NCI-H748 treated with DMSO at 0.1 percent for 48 hours (cell line): ENCODE measurements around the gene PI3.

ENCODE experiments used
- DNase-seq: peaks from one replicate; lab custom pipeline; 2025; lab: John Stamatoyannopoulos, UW

Gene PI3

DNA sequence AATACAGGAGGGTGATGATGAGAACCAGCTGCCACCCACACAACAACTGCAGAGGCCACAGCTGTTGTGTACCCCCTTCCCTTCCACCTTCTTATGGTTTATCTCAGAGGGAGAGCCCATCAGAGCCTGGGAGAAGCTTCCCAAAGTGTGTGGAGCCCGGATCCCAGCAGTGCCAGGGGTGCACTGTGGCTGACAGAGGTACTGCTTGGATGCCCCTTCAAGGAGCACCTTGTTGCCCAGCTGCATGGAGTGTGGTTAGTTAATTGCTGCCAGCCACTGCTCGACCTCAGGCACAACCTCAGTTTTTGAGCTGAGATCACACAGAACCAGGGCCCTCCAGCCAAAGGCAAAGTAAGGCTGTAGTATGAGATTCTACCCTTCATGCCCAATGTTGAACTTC, 13.0 kb downstream of the PI3 start:
- no peak for DNase-seq

DNA sequence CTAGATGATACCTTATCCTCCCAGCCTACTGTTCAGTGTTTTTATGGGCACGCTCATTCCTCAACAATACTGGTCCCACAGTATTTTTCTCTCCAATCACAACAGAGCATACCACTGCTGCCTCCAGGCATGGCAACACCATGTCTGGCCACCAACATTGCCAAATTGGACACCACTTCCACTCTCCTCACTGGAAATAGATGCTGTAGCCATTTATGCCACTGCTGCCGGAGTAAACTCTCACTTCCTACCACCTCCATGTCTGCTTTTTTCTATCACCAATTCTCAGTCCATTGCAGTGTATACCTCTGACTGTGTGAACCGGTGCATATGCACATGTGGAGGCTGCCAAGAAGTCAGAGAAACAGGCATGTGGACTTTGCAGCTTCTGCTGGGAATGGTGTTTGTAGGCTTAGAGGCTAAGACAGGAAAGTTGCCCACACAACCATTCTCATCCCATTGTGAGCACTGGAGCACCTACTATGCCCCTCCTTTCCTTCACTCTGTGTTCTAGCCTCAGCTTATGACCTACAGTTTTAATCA, 14.4 kb downstream of the PI3 start:
- DNase-seq: no peak

DNA sequence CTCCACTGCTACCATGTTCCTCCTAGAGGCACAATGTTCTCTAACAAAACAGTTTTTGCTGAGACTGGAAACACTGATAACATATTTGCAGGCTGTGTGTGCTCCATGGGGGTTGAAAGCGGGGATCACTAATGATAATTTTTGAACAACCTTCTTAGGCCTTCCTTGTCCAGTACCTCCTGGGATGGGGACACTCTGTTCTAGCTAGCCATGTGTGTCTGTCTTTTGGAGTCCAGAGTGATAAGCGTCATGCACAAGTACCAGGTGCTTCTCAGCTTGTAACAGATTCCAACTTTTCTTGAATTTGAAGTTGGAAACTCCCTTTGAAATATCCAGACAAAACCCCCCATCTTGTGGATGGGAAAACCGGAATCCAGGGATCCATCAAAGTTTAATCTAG, 15.2 kb downstream of the PI3 start:
- DNase-seq: no peak

DNA sequence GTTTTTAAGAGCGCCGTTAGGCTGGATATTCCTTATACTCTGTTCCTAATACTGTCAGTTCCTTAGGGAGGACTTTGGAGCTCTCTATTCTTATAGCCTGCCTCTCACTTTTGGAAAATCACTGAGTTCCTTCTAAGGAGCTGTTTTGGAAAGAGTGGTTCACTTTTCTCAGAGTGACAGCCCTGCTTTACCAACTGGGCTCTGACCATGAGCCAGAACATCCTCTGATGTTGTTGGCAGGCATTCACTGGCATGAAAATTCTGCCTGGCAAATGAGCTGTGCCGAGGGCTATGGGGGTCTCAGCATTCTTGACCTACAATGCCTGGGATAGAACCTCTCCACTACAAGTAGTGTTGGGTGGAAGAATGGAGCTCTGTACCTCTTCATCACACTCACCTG, 17.2 kb downstream of the PI3 start:
- DNase-seq: no peak

DNA sequence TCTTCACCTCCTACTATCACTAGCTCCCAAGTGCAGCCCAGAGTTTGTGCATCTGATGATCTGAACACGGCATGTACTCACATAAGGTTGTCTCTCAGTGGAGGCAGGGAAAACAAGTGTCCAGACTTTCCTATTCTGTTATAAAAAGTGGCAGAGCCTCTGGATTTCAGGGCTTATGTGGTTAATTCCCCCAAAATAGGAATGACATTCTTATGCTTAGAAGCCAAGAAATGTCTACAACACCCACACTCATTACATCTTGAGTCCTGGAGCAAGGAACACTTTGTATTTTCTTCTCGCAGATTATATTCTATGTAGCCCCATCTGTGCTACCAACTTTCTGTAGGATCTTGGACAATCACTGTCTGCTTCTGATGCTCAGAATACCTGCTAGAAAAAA, 18.6 kb downstream of the PI3 start:
- no peak for DNase-seq

DNA sequence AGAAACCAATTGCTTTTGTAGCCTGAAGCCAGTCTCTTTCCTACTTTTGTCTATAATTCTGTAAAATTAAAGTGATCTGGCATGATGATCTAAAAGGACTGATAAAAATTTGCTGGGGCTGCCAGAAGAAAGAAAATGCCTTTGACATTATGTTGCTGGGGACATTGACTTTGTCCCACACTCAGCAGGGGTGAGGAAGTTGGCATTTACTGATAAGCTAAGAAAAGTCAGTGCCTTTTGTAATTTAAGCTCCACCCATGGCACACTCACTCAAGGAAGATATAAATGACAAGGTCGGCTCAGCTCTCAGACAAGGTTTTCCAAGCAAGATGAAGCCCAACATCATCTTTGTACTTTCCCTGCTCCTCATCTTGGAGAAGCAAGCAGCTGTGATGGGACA, 32.0 kb downstream of the PI3 start, which contains the start of gene SEMG1:
SEMG1 (plus strand) TSS at position 309 of the 400 bp plus-strand sequence; CDS start at position 330, 21 bp downstream.
- no peak for DNase-seq

DNA sequence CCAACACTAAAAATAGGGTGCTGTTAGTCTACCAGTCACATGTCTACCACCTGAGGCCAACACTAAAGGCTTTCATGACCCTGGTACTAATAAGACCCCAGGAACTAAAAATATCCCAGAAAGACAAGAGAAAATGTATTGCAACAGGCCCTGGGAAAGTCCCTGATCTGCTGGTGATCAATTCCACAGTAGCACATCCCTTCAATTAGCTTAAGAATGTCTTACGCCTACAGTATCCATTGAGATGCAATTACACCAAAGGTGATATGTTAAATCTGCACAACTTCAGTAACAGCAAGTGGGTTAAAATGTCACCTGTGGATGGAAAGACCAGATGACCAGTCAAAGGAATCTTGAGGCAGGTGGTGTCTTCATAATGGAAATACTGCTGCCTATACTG, 35.2 kb downstream of the PI3 start:
- no peak for DNase-seq

DNA sequence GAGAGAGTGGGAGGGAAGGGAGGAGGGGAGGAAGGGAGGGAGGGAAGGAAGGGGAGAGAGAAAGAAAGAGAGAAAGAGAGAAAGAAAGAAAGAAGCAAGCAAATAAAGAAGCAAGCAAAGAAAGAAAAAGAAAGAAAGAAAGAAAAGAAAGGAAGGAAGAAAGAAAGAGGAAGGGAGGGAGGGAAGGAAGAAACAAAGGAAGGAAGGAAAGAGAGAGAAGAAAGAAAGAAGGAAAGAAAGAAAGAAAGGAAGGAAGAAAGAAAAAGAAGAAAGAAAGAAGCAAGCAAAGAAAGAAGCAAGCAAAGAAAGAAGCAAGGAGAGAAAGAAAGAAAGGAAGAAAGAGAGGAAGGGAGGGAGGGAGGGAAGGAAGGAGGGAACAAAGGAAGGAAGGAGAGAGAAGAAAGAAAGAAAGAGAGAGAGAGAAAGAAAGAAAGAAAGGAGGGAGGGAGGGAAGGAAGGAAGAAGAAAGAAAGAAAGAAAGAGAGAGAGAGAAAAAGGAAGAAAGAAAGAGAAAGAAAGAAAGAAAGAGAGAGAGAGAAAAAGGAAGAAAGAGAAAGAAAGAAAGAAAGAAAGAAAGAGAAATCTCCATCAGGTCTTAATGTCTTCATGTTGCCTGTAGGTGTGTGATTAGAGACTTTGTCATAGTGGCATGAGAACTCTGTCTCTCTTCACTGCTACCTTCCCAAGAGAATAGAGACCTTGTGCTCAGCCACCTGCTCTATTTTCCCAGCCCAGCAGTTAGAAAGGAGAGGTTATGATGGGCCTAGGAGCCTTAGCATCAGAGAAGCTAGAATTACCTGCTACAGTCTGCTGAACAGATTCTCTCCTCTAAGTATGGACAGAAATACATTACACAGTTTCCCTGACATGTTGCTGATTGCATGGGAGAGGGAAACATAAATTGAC, 37.1 kb downstream of the PI3 start:
- DNase-seq: no peak

DNA sequence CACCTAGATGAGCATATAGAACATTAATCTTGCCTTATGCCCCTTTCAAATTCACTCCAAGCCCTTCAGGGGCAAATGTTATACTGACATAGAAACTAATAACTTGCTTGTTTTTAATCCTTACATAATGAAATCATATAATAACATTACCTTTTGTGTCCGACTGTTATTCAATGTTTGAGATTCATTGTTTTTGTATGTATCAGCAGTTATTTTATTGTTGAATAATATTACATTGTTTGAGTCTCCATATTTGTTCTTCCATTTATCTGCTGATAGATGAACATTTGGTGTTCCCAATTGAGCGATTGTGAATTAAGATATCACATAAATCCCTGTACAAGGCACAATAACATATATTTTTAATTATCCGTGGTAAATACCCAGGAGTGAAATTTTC, 38.1 kb downstream of the PI3 start:
- no peak for DNase-seq

DNA sequence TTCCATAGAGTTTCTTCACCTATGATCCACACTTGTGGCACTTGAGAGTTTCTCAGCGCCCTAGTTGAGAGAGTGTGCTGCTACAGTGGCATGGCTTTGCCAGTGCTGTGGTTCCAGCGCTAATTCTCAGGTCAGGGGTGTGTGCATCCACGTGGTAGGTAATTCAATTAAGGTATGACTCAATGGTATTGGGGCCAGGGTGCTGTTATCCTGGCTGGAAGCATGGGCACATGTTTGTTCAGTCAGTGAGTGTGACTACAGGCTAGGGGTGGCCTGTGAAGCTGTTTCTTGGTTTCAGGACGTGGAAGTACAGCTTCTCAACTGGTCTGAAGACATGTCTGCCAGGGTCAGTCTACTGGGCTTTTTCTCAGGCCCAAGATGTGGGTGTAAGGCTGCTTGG, 43.4 kb downstream of the PI3 start:
- no peak for DNase-seq

DNA sequence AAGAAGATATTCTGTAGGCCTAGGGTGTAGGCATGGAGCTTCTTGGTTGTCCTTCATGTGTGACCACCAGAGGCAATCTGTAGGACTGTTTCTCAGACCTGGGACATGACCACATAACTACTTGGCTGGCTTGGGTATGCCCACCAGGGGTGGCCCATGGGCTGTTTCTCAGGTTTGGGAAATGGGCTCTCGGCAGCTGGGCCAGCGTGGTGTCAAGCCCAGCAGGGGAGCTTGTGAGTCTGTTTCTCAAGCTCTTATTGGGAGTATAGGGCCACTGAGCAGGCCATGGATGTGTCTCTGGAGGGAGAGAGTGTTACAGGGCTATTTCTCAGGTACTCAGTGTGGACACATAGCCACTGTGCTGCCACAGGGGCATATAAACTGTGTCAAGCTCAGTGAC, 43.9 kb downstream of the PI3 start:
- DNase-seq: no peak

DNA sequence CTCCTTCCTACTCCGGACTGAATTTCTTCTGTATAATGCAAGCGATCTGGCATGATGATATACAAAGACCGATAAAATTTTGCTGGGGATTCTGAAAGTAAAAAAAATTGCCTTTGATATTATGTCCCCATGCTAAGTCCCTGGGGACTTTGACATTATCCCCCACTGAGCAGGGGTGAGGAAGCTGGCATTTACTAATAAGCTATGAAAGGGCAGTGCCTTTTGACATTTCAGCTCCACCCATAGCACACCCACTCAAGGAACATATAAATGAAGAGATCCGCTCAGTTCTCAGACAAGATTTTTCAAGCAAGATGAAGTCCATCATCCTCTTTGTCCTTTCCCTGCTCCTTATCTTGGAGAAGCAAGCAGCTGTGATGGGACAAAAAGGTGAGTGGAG, 46.4 kb downstream of the PI3 start, which contains the start of gene SEMG2:
SEMG2 (plus strand) TSS at position 298 of the 400 bp plus-strand sequence; CDS start at position 315, 17 bp downstream.
- DNase-seq: no peak

DNA sequence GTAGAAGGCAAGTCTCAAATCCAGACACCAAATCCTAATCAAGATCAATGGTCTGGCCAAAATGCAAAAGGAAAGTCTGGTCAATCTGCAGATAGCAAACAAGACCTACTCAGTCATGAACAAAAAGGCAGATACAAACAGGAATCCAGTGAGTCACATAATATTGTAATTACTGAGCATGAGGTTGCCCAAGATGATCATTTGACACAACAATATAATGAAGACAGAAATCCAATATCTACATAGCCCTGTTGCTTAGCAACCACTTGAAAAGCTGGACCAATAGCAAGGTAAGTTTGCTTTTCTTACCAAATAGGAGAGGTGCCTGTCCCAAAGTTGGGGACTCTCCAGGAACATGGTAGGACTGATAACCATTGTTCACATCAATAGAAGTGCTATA, 48.4 kb downstream of the PI3 start:
- DNase-seq: no peak
